Kidney glomerular epithelial cell (primary cell): Measurements from ENCODE around the gene CRTAP.
"Not testable (repeated sequence)": the region's sequence is repeated elsewhere in the genome, so short reads cannot be mapped to it uniquely, and the experiment has no call there.

ENCODE experiments used
- DNase-seq: peaks from one replicate; lab custom pipeline; 2025; lab: John Stamatoyannopoulos, UW

CRTAP gene

DNA sequence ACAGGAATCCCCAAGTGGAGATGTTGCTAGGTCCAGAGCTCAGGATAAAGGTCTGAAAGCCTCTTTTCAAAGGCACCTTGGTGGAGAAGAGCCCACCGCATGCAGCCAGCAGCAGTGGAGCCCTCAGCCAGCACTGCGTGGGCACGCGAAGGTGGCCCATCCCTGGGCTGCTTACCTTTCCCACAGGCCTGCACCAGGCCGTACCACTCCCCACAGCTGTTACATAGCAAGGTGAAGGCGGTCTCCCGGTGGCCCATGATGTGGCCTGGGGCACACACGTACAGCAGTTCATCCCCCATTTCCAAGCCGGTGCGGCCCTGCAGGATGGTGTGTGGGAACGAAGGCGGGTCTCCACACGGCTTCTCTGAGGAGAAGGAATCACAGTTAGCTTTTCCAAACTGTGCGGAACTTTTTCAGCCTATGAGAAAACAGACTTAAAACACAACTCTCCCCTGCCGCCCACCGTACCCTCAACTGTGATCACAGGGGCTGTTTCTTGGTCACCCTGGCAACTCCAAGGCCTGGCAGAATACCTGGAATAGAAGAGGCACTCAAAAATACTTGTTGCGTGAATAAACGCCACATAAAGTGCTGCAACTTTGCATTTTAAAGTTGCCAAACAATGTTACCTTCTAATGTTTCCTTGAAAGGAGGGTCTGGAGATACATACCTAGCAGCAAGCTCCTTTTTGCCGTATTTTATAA, 61.0 kb downstream of the CRTAP start:
- no peak for DNase-seq

- DNase-seq = no peak
Observed at GRCh38 chr3:33179132-33179531, 65.3 kb downstream of the CRTAP start.

- DNase-seq = no peak
Observed at GRCh38 chr3:33181229-33181628, 67.4 kb downstream of the CRTAP start.

GRCh38 chr3:33181641-33182040, 67.8 kb downstream of the CRTAP start:
- not testable (repeated sequence) for DNase-seq

- no peak for DNase-seq
Observed at GRCh38 chr3:33184863-33185262, 71.0 kb downstream of the CRTAP start.

DNA sequence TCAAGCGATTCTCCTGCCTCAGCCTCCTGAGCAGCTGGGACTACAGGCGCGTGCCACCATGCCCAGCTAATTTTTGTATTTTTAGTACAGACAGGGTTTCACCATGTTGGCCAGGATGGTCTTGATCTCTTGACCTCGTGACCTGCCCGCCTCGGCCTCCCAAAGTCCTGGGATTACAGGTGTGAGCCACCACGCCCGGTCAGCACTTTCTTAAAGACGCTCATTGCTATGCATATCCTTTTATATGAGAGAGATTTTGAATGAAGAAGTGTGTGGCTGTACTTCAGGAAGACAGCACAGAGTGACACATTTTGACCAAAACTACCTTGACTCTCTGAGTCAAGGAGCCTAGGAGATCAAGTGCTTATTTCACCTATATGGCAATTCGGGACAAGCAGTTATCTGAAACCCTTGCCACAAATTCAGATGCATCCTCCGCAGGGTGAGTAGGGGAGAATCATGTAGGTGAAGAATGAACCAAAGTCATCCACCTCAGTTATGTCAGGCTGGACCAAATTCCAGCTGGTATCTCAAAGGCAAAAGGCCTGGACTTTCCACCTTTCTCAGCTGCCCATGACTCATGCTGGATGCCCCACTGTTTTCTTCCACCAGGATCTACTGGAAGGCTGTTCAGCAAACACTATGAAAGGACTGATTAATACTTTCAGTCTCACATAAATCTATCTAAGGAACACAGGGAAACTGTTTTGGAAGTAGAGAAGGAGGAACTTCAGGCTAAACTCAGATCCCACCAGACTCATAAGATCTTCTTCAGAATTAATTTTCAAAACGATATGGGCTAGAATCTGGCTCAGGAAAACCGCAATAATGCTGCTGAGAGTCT, 72.9 kb downstream of the CRTAP start:
- DNase-seq = peak; percentile 10

- DNase-seq = no peak
Observed at GRCh38 chr3:33187368-33187634, 73.5 kb downstream of the CRTAP start.

DNA sequence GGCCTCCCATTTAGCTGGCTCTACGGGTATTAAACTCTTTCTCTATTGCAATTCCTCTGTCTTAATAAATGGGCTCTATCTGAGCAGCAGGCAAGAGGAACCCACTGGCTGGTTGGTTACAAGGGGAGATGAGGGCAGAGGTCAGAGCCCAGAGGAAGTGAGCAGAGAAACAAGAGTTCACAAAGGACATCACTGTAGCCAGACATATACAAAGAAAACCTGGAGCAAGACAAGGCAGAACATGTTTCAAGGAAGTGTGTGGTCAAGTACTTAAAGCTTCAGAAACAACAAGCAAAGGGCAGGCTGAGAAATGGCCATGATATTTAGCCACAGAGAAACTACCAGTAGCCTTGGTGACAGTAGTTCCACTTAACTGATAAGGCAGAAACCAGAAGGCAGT, 80.5 kb downstream of the CRTAP start:
- DNase-seq = no peak

DNA sequence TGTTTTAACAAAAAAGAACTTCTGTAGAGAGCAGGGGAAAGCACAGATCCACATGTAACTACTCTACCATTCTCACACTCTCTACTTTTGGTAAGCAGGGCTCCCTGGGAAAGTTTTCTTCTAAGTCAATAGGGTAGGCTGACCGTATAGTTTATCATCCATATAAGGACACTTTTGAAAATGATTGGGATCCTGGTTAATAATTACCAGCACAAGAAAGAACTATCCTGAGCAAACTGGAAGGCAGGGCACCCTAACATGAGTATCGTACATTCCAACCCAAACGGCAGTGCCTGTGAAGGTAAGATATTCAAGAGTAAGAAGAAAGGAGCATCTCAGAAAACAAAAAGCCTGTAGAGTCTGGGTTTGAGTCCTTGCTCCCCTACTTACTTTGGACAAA, 82.7 kb downstream of the CRTAP start:
- DNase-seq = no peak
